ENCODE measurements around the gene CDH16.

DNA sequence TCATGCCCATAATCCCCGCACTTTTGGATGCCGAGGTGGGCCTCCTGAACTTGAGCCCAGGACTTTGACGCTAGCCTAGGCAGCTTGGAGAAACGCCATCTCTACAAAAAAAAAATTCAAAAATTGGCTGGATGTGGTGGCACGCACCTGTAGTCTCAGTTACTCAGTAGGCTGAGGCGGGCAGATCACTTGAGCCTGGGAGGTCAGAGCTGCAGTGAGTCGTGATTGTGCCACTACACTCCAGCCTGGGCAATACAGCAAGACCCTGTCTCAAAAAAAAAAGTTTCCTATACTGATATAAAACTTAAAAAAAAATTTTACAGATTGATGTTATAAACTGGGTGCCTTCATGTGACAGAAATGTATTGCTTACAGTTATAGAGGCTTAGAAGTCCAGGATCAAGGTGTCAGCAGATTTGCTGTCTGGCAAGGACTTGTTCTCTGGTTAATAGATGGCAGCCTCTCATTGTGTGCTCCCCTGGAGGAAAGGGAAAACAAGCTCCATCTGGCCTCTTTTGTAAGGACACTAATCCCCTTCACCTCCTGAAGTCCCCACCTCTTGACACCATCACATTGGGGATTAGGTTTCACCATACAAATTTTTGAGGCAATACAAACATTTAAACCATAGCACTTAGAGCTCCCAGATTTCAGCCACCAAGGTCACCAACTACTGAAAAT, 33.9 kb upstream of the CDH16 start:
- TF ChIP-seq ZNF624 (tag by site-specific recombination; IDR thresholded peaks at IDR 0.05) (no peak), ZNF830 (tag by site-specific recombination; IDR thresholded peaks at IDR 0.05; ENCODE audit: low read depth) (no peak), REPIN1 (tag by site-specific recombination; IDR thresholded peaks at IDR 0.05; ENCODE audit: low read depth) (no peak)
- TF ChIP-seq, protein P1, sequence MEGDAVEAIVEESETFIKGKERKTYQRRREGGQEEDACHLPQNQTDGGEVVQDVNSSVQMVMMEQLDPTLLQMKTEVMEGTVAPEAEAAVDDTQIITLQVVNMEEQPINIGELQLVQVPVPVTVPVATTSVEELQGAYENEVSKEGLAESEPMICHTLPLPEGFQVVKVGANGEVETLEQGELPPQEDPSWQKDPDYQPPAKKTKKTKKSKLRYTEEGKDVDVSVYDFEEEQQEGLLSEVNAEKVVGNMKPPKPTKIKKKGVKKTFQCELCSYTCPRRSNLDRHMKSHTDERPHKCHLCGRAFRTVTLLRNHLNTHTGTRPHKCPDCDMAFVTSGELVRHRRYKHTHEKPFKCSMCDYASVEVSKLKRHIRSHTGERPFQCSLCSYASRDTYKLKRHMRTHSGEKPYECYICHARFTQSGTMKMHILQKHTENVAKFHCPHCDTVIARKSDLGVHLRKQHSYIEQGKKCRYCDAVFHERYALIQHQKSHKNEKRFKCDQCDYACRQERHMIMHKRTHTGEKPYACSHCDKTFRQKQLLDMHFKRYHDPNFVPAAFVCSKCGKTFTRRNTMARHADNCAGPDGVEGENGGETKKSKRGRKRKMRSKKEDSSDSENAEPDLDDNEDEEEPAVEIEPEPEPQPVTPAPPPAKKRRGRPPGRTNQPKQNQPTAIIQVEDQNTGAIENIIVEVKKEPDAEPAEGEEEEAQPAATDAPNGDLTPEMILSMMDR (tag by site-specific recombination; IDR thresholded peaks at IDR 0.05): no peak
- TF ChIP-seq, protein P2, sequence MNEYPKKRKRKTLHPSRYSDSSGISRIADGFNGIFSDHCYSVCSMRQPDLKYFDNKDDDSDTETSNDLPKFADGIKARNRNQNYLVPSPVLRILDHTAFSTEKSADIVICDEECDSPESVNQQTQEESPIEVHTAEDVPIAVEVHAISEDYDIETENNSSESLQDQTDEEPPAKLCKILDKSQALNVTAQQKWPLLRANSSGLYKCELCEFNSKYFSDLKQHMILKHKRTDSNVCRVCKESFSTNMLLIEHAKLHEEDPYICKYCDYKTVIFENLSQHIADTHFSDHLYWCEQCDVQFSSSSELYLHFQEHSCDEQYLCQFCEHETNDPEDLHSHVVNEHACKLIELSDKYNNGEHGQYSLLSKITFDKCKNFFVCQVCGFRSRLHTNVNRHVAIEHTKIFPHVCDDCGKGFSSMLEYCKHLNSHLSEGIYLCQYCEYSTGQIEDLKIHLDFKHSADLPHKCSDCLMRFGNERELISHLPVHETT (tag by site-specific recombination; IDR thresholded peaks at IDR 0.05): no peak

All from HEK293 (cell line).